H9 (cell line): ENCODE measurements around the gene DTNBP1. TPM values are rescaled to one million over a fixed set of nuclear protein-coding genes. Genes with fewer than 3 reads are reported as not detected.

Experiments used
- DNase-seq: peaks from one replicate; pipeline ENCODE4 v3.0.0-alpha.2; 2017
- H2AFZ ChIP-seq: one replicate; pipeline ENCODE4 v1.6.1; 2013; ENCODE audit warnings: mild to moderate bottlenecking, low read length, control low read depth, moderate library complexity
- H2AK5ac ChIP-seq: 2 replicates; pipeline ENCODE4 v1.6.1; 2013; ENCODE audit warnings: low read length, control low read depth, mixed read lengths; ENCODE audit not compliant: insufficient read length
- H2BK120ac ChIP-seq: one replicate; pipeline ENCODE4 v1.6.1; 2013; ENCODE audit warnings: low read depth, mild to moderate bottlenecking, low read length, control low read depth, inconsistent platforms; ENCODE audit not compliant: poor library complexity, severe bottlenecking
- H2BK12ac ChIP-seq: 2 replicates; pipeline ENCODE4 v1.6.1; 2013; ENCODE audit warnings: low read length, control low read depth, mixed read lengths, low read depth; ENCODE audit not compliant: insufficient read length
- H2BK15ac ChIP-seq: 2 replicates; pipeline ENCODE4 v1.6.1; 2013; ENCODE audit warnings: low read depth, low read length, control low read depth
- H2BK20ac ChIP-seq: one replicate; pipeline ENCODE4 v1.6.1; 2013; ENCODE audit warnings: low read depth, mild to moderate bottlenecking, low read length, control low read depth, inconsistent platforms; ENCODE audit not compliant: poor library complexity, severe bottlenecking
- H2BK5ac ChIP-seq: 2 replicates; pipeline ENCODE4 v1.6.1; 2013; ENCODE audit warnings: low read length, control low read depth, mixed read lengths; ENCODE audit not compliant: insufficient read length
- H3K14ac ChIP-seq: 2 replicates; pipeline ENCODE4 v1.6.1; 2013; ENCODE audit warnings: low read length, control low read depth; ENCODE audit not compliant: insufficient read depth
- H3K18ac ChIP-seq: 2 replicates; pipeline ENCODE4 v1.6.1; 2013; ENCODE audit warnings: low read depth, mild to moderate bottlenecking, mixed read lengths, low read length, control low read depth; ENCODE audit not compliant: insufficient read length
- H3K23ac ChIP-seq: 2 replicates; pipeline ENCODE4 v1.6.1; 2013; ENCODE audit warnings: low read length, control low read depth, mixed read lengths, low read depth; ENCODE audit not compliant: insufficient read length
- H3K23me2 ChIP-seq: 2 replicates; pipeline ENCODE4 v1.6.1; 2013; ENCODE audit warnings: low read depth, mild to moderate bottlenecking, mixed read lengths, low read length, control low read depth; ENCODE audit not compliant: insufficient read length, poor library complexity, severe bottlenecking
- H3K27ac ChIP-seq: 2 replicates; pipeline ENCODE4 v1.5.1; 2013; ENCODE audit warnings: low read length, control low read depth, mixed read lengths, low read depth; ENCODE audit not compliant: insufficient read length
- H3K27me3 ChIP-seq: 2 replicates; pipeline ENCODE4 v1.6.1; 2013; ENCODE audit warnings: low read length, control low read depth, inconsistent platforms; ENCODE audit not compliant: insufficient read depth
- H3K4ac ChIP-seq: 2 replicates; pipeline ENCODE4 v1.6.1; 2013; ENCODE audit warnings: low read depth, mild to moderate bottlenecking, control low read depth, inconsistent platforms, low read length, moderate library complexity
- H3K4me1 ChIP-seq: 2 replicates; pipeline ENCODE4 v1.6.1; 2013; ENCODE audit warnings: low read length, control low read depth, inconsistent platforms; ENCODE audit not compliant: insufficient read depth
- H3K4me2 ChIP-seq: 2 replicates; pipeline ENCODE4 v1.6.1; 2013; ENCODE audit warnings: low read length, control low read depth, mixed read lengths; ENCODE audit not compliant: insufficient read length, insufficient read depth
- H3K56ac ChIP-seq: 2 replicates; pipeline ENCODE4 v1.6.1; 2013; ENCODE audit warnings: low read depth, mild to moderate bottlenecking, mixed read lengths, low read length, control low read depth; ENCODE audit not compliant: insufficient read length
- H3K79me1 ChIP-seq: 2 replicates; pipeline ENCODE4 v1.6.1; 2013; ENCODE audit warnings: low read depth, mild to moderate bottlenecking, moderate library complexity, low read length, control low read depth, inconsistent platforms; ENCODE audit not compliant: insufficient read depth, poor library complexity, severe bottlenecking
- H3K79me2 ChIP-seq: 2 replicates; pipeline ENCODE4 v1.6.1; 2013; ENCODE audit warnings: low read length, control low read depth, inconsistent platforms; ENCODE audit not compliant: insufficient read depth
- H3K9ac ChIP-seq: 2 replicates; pipeline ENCODE4 v1.6.1; 2013; ENCODE audit warnings: low read length, control low read depth, mixed read lengths; ENCODE audit not compliant: insufficient read length; ENCODE audit errors: extremely low read depth
- H3K9me3 ChIP-seq: one replicate; pipeline ENCODE4 v1.6.1; 2013; ENCODE audit warnings: low read depth, low read length, inconsistent platforms; ENCODE audit not compliant: control insufficient read depth
- H3T11ph ChIP-seq: one replicate; pipeline ENCODE4 v1.6.1; 2013; ENCODE audit warnings: mild to moderate bottlenecking, low read length, control low read depth, inconsistent platforms
- H4K20me1 ChIP-seq: one replicate; pipeline ENCODE4 v1.6.1; 2013; ENCODE audit not compliant: control insufficient read depth, insufficient read length, insufficient read depth
- H4K5ac ChIP-seq: 2 replicates; pipeline ENCODE4 v1.6.1; 2013; ENCODE audit warnings: low read depth, mild to moderate bottlenecking, mixed read lengths, low read length, control low read depth; ENCODE audit not compliant: insufficient read length
- H4K8ac ChIP-seq: replicated peaks from 2 replicates; pipeline ENCODE4 v1.6.1; 2013; ENCODE audit warnings: low read length, control low read depth, mixed read lengths, low read depth; ENCODE audit not compliant: insufficient read length
- H4K91ac ChIP-seq: 2 replicates; pipeline ENCODE4 v1.6.1; 2013; ENCODE audit warnings: low read depth, mild to moderate bottlenecking, moderate library complexity, mixed read lengths, low read length, control low read depth; ENCODE audit not compliant: insufficient read length
- H3K27ac Mint-ChIP-seq, 3 experiments: 2 replicates in 2 of 3; 3 replicates in 1 of 3; pipeline ENCODE4 v1.8.0; 2020 to 2021; ENCODE audit warnings: mixed read lengths in 3 of 3, mild to moderate bottlenecking in 1 of 3, moderate library complexity in 1 of 3
- H3K27me3 Mint-ChIP-seq: 2 replicates; pipeline ENCODE4 v1.8.0; 2021; ENCODE audit warnings: low read depth, mild to moderate bottlenecking, moderate library complexity, mixed read lengths
- H3K36me3 Mint-ChIP-seq, 3 experiments: 2 replicates in 2 of 3; 3 replicates in 1 of 3; pipeline ENCODE4 v1.8.0; 2020 to 2021; ENCODE audit warnings: low read depth in 3 of 3, mixed read lengths in 3 of 3; ENCODE audit not compliant: insufficient read depth in 1 of 3
- H3K4me1 Mint-ChIP-seq, 2 experiments: 2 replicates each; pipeline ENCODE4 v1.8.0; 2020; ENCODE audit warnings: mixed read lengths in 2 of 2
- H3K4me3 Mint-ChIP-seq, 2 experiments: 2 replicates in 1 of 2; 3 replicates in 1 of 2; pipeline ENCODE4 v1.8.0; 2020 to 2021; ENCODE audit warnings: mild to moderate bottlenecking in 2 of 2, mixed read lengths in 2 of 2, moderate library complexity in 1 of 2
- H3K9me3 Mint-ChIP-seq, 2 experiments: 2 replicates in 1 of 2; 3 replicates in 1 of 2; pipeline ENCODE4 v1.8.0; 2020; ENCODE audit warnings: mild to moderate bottlenecking in 2 of 2, mixed read lengths in 2 of 2, moderate library complexity in 1 of 2
- WGBS: extraction: QIAGEN DNeasy Blood & Tissue Kit; methylation state at CpG from one replicate; pipeline ENCODE4 v1.1.7; 2013; ENCODE audit warnings: missing lambda C conversion rate, low lambda C conversion rate, mixed read lengths; ENCODE audit not compliant: insufficient read length; ENCODE audit errors: extremely low coverage; 5-methylcytosine and 5-hydroxymethylcytosine counted together
- total RNA-seq: library from RNA; stranded (reverse); gene quantifications from 2 replicates; pipeline ENCODE4 v1.2.1, GENCODE V29; 2021
- TF ChIP-seq, protein P1 (sequence below): fragments of 200-600 bp; sonication (generic); conservative IDR thresholded peaks from 3 replicates; pipeline ENCODE4 v1.8.0; 2021; ENCODE audit warnings: antibody characterized with exemption, mild to moderate bottlenecking

DTNBP1 gene
- total RNA-seq, 1 experiment from 2014 or later: 12.9 TPM

DNA sequence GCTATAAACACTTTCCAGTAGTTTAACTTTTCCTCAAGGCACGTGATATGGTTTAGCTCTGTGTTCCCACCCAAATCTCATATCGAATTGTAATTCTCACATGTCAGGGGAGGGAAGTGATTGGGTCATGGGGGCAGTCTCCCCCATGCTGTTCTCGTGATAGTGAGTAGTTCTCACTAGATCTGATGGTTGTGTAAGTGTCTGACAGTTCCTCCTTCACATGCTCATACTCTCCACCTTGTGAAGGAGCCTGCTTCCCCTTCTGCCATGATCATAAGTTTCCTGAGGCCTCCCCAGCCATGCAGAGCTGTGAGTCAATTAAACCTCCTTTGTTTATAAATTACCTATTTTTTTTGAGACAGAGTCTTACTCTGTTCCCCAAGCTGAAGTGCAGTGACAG, 127.9 kb downstream of the DTNBP1 start:
- Histone ChIP-seq H2BK20ac (no peak overlapping the region), H3K27ac (no peak overlapping the region), H4K91ac (no peak overlapping the region), H2AK5ac (no peak overlapping the region), H2BK120ac (no peak overlapping the region), H2BK15ac (no peak overlapping the region), H3K23me2 (no peaks in the 10 kb centered on the region), H3K9me3 (no peaks in the 10 kb centered on the region), H3K9ac (no peak overlapping the region), H4K5ac (no peak overlapping the region), H3K79me2 (no peaks in the 10 kb centered on the region), H3K4ac (no peak overlapping the region), H3K4me1 (no peaks in the 10 kb centered on the region), H3K79me1 (no peaks in the 10 kb centered on the region), H3K4me2 (no peak overlapping the region), H3T11ph (no peak overlapping the region), H3K56ac (no peak overlapping the region), H4K20me1 (no peaks in the 10 kb centered on the region), H3K14ac (no peak overlapping the region), H2AFZ (no peak overlapping the region), H2BK12ac (no peak overlapping the region), H3K27me3 (no peaks in the 10 kb centered on the region), H2BK5ac (no peak overlapping the region), H4K8ac (no peak overlapping the region), H3K18ac (no peak overlapping the region), H3K23ac (no peak overlapping the region)
- no peaks in the 10 kb centered on the region for H3K27me3 Mint-ChIP-seq
- H3K27ac Mint-ChIP-seq: no peak overlapping the region
- 0 out of 4 replicates have a peak, but pooled peaks cover 0 to 2% of the 10 kb centered on the region in 2 experiments for H3K4me1 Mint-ChIP-seq
- no peak overlapping the region for H3K4me3 Mint-ChIP-seq
- WGBS: no CpG with 5 or more reads among the region's 3 CpGs
- peaks cover 3 to 9% of the 10 kb centered on the region in 2 experiments; a peak in 4 of 5 replicates for H3K9me3 Mint-ChIP-seq
- peaks cover 7 to 20% (median 18%) of the 10 kb centered on the region in 3 experiments for H3K36me3 Mint-ChIP-seq
- TF ChIP-seq, protein P1, sequence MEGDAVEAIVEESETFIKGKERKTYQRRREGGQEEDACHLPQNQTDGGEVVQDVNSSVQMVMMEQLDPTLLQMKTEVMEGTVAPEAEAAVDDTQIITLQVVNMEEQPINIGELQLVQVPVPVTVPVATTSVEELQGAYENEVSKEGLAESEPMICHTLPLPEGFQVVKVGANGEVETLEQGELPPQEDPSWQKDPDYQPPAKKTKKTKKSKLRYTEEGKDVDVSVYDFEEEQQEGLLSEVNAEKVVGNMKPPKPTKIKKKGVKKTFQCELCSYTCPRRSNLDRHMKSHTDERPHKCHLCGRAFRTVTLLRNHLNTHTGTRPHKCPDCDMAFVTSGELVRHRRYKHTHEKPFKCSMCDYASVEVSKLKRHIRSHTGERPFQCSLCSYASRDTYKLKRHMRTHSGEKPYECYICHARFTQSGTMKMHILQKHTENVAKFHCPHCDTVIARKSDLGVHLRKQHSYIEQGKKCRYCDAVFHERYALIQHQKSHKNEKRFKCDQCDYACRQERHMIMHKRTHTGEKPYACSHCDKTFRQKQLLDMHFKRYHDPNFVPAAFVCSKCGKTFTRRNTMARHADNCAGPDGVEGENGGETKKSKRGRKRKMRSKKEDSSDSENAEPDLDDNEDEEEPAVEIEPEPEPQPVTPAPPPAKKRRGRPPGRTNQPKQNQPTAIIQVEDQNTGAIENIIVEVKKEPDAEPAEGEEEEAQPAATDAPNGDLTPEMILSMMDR: no peak
- no peak for DNase-seq
